Activated CD8-positive, alpha-beta memory T cell treated with anti-CD3 and anti-CD28 coated beads, Interleukin-2, amount 50 U/mL, for 1 hour (primary cell): ENCODE measurements around the gene LRRC3C.
A peak's percentile ranks its signal among the peaks of the same experiment; 100 is the strongest.
"Not testable (repeated sequence)": the region's sequence is repeated elsewhere in the genome, so short reads cannot be mapped to it uniquely, and the experiment has no call there.

Source experiments
- DNase-seq: peaks from one replicate; pipeline ENCODE4 v3.0.0-alpha.2; 2020; ENCODE audit errors: extremely low read depth

Gene LRRC3C

GRCh38 chr17:39946551-39947330, 19.2 kb downstream of the LRRC3C start:
- DNase-seq: no peak

DNA sequence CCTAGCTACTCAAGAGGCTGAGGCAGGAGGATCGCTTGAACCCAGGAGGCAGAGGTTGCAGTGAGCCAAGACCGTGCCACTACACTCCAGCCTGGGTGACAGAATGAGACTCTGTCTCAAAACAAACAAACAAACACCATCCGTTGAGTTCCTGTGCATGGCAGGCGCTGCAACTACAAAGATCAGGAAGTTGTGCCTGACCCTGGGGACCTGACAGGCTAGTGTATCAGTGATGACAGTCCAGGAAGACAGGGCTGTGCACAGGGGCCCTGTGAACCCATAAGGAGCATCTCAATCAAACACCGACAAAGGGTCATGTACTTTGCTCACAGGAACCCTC, 20.9 kb downstream of the LRRC3C start:
- not testable (repeated sequence) for DNase-seq

GRCh38 chr17:39949028-39949427, 21.5 kb downstream of the LRRC3C start:
- DNase-seq: no peak

DNA sequence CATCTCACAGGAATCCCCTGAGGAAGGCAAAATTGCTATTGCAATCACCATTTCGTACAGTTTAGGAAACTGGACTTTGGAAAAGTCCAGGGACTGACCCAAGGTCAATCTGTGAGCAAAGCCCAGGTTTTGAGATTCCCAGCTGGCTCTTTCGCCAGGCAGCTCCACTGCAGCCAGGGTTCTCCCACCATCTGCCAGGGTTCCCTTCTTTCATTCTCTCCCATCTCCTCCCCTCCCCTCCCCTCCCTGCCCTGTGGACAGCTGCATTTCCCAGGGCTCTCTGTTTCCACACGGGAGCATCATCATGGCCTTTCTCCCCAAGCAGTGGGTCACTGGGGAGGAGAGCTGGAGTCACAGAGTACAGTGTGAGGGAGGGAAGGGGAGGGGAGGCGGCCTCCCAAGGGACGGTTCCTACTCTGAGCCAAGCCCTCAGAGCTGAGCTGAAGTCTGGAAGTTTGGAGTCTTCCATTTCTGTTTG, 23.4 kb downstream of the LRRC3C start:
- no peak for DNase-seq

DNA sequence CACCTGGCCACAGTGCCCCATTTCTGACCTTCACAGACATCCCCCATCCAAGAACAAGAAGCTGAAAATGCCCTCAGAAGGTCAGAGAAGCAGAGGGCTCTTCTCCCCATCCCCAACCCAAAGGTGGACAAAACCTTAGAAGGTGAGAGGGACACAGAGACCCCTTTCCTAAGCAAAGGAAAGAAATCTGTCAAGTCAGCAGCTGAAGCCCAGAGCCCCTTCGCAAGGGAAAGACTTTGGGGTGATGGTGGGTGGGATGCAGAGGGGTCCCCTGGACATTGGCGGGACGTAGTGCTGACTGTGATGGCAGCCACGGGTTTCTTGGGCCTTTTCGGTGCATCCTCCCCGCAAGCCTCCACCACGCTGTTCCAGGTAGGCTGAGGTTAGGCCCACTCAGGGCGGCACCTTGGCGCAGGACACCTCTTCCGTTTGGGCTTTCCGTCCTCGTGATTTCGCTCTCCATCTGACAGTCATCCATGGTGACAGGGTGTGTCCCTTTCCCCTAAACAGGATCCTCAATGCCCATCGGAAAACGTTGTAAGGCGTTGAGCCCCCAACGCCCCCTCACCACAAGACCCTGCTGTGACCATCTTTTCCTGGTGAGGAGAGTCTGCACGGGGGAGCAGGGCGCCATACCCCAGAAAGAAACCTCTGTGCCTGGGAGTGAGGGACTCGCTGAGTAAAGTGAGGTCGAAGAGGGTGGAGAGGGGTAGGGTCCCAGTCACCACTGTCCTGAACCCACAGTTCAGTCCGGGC, 24.6 kb downstream of the LRRC3C start:
- no peak for DNase-seq

DNA sequence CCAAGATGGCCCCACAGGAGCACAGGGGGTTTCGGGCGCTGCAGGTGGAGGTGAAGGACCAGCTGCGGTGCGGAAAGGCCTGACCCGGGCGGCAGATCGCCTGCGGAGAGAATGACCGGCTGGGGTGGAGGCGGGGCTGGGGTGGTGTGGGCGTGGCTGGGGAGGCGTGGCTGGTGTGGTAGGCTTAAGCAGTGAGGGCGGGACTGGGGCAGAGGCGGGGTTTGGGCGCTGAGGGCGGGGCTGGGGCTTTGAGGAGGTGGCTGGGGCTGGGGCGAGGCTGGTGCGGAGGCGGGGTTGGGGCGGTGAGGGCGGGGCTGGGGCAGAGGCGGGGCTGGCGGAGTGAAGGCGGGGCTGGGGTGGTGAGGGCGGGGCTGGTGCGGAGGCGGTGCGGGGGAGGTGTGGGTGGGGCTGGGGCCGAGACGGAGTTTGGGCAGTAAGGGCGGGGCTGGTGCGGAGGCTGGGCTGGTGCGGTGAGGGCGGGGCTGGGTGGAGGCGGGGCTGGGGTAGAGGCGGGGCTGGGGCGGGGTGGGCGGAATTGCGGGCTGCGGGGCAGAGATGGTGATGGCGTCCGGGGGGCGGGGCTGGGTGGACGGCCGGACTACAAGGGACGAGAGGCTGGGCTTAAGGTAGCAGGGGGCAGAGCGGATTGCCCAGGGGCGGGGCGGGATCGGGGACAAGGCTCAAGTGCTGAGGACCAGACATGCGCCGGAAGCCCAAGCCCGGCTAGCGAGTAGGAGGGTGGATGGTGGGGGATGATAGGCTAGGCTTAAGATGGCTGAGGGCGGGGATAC, 25.3 kb downstream of the LRRC3C start:
- DNase-seq: peak; percentile 87

DNA sequence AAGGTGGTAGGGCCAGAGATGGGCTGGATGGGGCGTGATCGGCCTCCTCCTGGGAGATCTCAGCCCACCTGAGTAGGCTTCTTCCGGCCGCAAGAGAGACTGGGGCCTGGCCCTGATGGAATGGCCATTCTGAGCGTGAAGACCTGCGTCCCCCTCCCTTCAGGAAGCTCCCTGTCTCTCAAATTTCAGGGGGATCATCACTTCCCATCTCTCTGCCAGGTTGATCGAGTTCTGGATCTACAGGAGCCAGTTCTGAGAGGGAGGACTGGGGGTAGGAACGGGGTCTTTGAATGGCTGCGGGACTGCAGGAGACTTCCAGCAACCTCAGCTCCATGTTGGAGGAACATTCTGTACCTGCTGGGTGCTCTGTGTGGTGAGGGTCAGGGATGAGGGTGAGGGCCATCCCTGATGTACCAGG, 25.9 kb downstream of the LRRC3C start:
- DNase-seq: no peak

- no peak for DNase-seq
These were observed 27.3 kb downstream of the LRRC3C start for GRCh38 chr17:39954876-39955275.

DNA sequence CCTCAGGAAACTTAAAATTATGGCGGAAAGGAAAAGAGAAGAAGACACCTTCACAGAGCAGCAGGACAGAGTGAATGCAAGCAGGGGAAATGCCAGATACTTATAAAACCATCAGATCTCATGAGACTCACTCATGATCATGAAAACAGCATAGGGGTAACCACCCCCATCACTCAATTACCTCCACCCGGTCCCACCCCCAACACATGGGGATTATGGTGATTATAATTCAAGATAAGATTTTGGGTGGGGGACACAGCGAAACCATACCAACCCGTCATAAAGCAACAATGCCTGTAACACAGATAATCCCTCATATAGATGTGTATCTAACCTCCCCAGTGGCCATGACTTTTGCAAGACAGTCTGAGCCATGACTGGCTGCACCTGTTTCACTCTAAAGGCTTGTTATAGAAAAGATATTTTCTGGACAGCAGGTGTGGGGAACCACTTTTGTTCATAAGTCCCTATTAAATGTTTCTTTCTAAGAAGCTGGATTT, 28.2 kb downstream of the LRRC3C start:
- no peak for DNase-seq

- no peak for DNase-seq
These were observed 33.1 kb downstream of the LRRC3C start for GRCh38 chr17:39960524-39961041.

DNA sequence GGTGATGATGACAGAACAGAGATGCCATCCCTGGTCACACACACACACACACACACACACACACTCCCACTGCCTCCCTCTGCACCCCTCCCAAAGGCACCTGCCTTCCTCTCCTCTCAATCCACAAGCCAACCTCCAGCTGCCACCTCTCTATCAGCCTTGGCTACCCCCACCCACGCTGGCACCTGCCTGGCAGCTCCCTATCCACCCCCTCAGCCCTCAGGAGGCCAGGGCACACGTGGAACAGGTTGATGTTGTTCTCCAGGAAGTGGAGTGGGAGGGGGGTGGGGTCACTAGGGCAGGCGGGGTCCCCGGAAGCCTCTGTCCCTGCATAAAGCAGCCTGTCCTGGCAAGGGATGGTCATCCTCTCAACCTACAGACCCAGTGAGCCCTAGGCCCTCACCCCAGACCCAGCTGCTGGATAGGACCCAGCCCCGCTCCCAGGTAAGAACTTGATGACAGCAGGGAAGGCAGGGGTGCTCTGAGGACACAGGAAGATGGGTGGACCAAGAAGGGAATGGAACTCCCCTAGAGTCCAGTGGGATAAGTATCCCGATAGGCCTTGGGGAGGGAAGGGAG, 35.2 kb downstream of the LRRC3C start, which contains the start of gene GSDMA:
Gene GSDMA, plus strand, starts transcription at position 363 of the 579 bp plus-strand sequence. CDS start 2,684 bp downstream, outside the sequence.
- DNase-seq: no peak

DNA sequence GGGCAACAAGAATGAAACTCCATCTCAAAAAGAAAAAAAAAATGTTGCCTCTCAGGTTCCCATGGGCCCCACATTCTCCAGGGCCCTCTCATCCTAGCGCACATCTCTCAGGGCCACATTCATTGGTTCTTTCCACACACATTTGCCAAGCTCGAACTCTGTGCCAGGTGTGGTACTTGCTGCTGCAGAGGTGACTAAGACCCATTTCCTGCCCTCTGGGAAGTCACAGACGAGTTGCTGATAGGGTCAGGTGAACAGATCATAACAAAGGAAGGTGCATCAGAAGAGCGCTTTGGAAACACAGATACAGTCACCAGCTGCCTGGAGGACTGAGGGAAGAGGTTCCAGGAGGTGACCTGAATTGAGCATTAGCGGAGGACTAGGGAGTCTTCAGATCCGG, 36.3 kb downstream of the LRRC3C start:
- DNase-seq: no peak

DNA sequence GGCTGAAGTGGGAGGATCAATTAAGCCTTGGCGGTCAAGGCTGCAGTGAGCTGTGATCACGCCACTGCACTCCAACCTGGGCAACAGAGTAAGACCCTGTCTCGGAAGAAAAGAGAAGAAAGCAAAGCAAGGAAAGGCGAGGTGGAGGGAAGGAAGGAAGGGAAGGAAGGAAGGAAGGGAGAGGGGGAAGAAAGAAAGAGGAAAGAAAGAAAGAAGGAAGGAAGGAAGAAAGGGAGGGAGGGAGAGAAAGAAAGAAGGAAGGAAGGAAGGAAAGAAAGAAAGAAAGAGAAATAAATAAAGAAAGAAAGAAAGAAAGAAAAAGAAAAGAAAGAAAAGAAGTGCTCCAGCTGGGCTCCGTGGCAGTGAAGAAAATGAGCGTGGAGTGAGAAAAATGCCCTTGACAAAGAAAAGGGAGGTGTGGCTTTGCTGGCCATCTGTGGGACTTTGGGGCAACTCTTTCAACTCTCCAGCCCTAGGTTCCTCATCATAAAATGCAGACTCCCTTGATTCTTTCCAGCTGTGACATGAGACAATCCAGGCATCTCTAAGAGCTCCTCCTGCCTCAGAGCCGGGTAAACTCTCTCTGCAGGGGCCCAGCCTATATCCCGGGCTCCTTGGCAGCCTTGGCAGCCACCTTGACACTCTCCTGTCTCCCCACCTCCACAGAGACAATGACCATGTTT, 37.6 kb downstream of the LRRC3C start:
- no peak for DNase-seq

GRCh38 chr17:39966771-39967170, 39.2 kb downstream of the LRRC3C start:
- DNase-seq: no peak

GRCh38 chr17:39968761-39969160, 41.2 kb downstream of the LRRC3C start:
- no peak for DNase-seq

DNA sequence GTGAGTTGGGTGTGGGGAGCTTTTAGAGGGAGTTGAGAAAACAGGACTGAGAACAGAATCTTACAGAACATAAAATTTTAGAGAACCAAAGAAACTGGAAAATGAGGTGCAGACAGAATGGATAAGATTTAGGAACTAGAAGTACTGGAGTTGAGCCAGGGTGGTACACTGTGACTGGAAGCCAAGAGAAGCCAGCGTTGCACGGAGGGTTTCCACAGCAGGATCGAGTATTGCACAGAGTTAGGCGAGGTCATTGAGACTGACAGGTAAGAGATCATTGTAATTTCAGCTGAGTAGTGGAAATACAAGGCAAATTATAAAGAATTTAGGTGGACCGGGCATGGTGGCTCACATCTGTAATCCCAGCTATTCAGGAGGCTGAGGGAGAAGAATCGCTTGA, 41.8 kb downstream of the LRRC3C start:
- no peak for DNase-seq

DNA sequence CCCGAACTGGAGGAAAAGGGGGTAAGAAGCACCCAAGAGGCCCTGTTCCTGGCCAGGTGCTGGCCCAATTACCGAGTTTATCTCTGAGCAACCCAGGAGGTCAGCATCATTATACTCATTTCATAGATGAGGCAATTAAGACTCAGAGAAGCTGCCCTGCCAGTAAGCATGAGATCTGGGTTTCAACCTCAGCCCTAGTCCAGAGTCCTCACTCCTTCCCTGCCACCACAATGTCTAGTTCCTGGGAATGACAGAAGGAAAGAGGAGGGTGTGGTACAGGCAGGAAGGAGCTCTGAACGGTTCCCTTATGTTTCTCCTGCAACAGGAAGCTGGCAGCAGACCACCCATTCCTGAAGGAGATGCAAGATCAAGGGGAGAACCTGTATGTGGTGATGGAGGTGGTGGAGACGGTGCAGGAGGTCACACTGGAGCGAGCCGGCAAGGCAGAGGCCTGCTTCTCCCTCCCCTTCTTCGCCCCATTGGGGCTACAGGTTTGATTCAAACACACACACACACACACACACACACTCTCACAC, 42.7 kb downstream of the LRRC3C start:
- DNase-seq: no peak

GRCh38 chr17:39971076-39971603, 43.6 kb downstream of the LRRC3C start:
- DNase-seq: no peak

DNA sequence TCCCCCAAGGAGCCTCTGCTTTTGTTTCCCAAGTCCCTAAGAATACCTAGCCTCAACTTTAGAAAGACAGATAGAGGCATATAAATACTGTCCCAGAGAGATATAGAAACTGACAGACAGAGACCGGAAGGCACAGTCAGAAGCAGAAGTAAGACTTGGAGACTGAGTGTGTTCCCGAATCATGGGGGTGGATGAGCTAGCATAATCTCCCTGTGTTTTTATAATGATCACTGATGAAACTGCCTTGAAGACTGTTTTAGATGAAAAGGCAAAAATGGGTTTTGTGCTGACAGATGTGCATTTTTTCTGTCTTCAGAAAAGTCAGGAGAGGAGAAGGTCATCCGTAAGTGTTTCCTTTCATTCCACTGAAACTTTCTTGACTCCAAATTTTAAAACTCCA, 44.7 kb downstream of the LRRC3C start:
- no peak for DNase-seq

DNA sequence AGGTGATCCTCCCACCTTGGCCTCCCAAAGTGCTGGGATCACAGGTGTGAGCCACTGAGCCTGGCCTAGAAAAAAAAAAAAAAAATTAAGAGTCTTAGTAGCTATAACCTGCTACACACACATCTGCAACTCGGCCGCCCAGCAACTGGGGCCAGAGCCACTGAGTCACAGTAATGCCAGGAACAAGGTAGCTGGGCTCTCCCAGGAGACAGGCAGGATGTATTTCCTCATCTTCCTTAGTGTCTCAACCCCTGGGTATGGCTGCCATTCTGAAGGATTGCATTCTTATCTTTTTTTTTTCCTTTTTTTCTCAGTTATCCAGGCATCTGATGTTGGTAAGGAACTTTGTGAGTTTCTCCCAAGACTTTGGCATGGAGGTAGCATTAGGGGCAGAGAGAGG, 46.0 kb downstream of the LRRC3C start:
- no peak for DNase-seq
